Measurements from ENCODE around the gene TBL1XR1.
"Not testable (repeated sequence)": the region's sequence is repeated elsewhere in the genome, so short reads cannot be mapped to it uniquely, and the experiment has no call there.

TBL1XR1 gene

DNA sequence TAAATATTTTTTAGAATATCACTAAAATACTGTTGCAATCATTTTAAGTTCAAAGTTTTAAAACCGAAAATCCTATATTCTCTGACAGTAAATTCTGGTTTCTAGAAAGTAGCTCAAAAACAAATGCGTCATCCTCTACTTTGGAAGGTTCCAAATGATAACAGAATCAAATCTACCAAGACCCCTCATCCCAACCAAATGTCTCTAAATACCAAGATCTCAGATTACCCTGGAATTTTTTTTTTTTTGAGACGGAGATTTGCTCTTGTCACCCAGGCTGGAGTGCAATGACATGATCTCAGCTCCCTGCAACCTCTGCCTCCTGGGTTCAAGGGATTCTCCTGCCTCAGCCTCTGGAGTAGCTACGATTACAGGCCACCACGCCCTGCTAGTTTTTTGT lies 16.8 kb downstream of the TBL1XR1 start:
- no peak for DNase-seq

DNA sequence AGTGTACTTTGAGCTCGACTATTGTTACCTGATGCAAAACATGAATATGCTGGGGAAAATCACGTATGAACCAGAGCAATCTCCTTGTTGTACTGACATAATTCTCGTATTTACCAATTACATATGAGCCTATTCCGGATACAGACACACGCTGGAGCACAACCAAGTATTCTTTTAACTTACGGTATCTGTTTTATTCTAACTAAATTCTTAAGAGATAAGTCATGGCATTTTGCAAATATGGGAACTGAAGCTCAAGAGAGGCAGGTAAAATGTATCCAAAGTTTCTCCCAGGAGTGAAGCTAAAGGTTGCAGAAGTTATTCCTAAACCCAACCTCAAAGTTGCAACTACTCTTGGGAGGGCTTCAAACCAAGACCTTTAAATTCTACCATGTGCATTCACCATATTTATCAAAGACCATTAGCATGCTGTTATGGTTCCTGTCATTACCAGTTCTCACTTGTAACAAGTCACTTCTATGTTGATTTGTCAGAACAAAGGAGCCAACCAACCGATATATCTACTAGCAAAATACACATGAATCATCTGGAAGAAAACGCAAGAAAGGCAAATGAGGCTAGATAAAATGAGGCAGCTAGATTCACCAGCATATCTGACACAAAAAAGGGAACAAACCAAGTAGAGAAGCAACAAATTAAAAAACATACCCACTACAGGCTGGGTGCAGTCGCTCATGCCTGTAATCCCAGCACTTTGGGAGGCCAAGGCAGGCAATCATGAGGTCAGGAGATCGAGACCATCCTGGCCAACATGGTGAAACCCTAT lies 17.8 kb downstream of the TBL1XR1 start:
- no peak for DNase-seq

DNA sequence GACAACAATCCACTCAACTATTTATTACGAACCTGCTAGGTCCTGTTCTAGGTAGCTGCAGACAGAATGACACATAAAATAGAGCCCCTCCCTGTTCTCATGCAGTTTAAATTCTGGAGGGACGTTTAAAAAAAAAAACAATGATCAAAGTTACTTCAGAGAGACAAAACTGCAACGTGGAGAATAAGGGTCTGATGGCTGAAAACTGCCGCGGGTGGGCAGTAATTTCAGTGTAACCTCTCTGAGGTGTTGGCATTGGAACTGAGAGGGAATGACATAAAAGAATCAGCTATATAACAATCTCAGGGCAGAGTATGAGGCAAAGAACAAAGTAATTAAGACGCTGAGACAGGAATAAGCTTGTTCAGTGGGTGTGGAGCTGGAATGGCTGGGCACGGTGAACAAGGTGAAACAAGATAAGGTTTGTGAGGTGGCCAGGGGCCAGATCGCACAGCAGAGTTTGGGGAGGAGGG lies 19.5 kb downstream of the TBL1XR1 start:
- DNase-seq: no peak

DNA sequence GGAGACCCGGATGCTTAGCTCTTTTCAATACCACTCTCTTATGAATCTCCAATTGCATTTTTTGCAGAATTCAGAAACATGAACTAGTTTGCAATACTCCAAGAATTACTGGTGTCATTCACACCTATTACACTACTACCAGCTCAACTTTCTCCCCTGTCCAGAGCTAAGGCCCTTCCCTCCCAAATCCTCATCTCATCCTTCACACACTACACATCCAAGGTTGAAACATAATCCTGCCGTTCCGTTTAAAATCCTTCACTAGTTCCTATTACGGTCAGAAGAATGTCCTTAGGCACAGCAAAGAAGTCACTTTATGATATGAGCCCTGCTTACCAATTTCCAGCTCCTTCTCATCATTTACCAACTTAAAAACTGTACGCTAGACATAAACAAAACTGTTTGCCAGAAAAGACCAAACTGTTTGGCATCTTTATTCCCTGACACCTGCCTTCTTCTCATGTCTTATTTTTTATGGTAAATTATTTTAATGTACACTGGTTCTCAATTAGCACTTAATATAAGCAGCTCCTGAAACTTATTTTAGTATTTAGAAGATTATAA lies 22.6 kb downstream of the TBL1XR1 start:
- DNase-seq: no peak

- no peak for DNase-seq
Observed at GRCh38 chr3:177169936-177170722, 27.2 kb downstream of the TBL1XR1 start.

- no peak for DNase-seq
Observed at GRCh38 chr3:177168431-177168830, 28.9 kb downstream of the TBL1XR1 start.

GRCh38 chr3:177162742-177163141 lies 34.5 kb downstream of the TBL1XR1 start:
- DNase-seq: no peak

DNA sequence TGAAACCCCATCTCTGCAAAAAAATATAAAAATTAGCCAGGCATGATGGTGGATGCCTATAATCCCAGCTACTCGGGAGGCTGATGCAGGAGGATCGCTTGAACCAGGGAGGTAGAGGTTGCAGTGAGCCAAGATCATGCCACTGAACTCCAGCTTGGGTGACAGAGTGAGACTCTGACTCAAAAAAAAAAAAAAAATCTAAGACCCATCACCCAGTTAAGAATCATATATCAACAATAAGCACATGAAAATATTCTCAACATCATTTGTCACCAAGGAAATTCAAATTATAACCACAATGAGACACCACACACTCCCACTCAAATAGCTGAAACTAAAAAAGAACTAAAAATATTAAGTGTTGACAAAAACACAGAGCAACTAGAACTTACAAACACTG lies 35.7 kb downstream of the TBL1XR1 start:
- not testable (repeated sequence) for DNase-seq

- no peak for DNase-seq
Observed at GRCh38 chr3:177158461-177158860, 38.8 kb downstream of the TBL1XR1 start.

GRCh38 chr3:177157492-177157891 lies 39.8 kb downstream of the TBL1XR1 start:
- DNase-seq: no peak

GRCh38 chr3:177154733-177155132 lies 42.5 kb downstream of the TBL1XR1 start:
- no peak for DNase-seq

DNA sequence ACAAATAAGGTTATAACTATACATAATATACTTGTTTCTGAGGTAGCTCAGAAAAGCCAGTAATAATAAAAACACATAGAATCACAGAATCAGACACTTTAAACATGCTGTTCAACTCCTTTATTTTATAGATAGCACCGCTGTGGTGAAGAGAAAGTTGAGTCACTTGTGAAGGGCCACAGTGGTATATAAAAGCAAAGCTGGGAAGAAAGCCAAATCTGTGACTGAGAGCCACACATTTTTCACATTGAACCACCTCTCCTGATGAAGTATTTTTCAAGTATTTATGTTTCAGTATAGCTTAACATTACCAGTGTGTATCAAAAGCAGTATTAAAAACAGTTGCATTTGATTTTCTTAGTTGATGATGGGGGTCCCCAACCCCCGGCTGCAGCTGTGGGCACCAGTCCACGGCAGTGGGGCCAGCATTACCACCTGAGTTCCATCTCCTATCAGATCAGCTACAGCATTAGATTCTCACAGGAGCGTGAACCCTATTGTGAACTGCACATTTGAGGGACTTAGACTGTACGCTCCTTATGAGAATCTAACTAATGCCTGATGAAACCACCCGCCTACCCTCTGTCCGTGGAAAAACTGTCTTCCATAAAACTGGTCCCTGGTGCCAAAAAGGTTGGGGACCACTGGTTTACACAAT lies 46.2 kb downstream of the TBL1XR1 start:
- DNase-seq: no peak

GRCh38 chr3:177150218-177150916 lies 46.9 kb downstream of the TBL1XR1 start:
- DNase-seq: no peak

DNA sequence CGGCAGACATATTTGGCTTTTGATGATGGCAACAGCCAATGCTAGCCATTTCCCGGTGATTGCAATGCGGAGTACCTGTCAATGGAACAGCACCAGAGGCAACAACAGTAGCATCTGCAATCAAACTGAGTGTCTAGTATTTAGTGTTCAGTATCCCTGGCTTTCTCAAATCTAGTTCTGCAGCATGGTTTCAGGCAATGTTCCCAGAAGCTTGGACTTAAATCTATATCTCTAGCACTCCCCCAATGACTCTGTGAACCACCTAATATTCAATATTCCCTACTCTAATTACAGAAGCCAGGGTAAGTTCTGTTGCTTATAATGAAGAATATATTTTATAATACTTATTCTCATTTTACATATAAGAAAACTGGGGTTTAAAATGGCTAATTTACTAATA lies 48.2 kb downstream of the TBL1XR1 start:
- DNase-seq: no peak

DNA sequence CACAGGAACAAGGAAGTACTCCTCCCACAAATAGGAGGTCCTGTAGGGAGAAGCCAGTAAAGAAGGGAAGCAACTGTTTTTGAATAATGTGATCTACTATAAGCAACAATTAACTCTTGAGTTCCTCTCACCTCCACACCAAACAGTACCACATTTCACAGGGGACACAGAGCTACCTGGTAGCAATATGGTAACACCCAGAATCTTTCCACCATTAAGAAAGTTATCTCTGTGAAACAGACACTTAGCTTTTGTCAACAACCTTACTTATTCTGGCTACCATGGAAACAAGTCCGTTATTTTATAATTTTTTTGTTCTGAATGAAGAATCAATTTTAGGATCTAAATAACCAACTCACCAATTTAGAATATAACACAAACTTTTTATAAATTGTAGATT lies 49.5 kb downstream of the TBL1XR1 start:
- DNase-seq: no peak

DNA sequence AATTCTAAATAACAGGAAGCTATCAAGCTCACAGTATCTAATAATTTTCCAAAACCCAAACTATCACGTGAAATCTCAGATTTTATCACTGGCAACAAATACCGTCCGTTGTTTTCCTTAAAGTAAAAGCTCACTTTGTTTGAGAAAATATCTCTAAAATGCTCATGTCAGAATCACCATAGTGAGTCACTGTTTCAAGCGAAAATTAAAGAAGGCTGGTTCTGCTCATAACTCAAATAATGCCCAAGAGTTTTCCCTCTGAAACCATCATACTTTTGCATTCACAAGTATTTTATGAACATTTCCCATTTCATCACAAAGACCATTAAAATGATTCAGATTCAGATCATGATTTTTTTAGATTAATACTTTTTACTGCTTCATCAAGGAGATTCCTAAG lies 50.6 kb downstream of the TBL1XR1 start:
- DNase-seq: no peak

DNA sequence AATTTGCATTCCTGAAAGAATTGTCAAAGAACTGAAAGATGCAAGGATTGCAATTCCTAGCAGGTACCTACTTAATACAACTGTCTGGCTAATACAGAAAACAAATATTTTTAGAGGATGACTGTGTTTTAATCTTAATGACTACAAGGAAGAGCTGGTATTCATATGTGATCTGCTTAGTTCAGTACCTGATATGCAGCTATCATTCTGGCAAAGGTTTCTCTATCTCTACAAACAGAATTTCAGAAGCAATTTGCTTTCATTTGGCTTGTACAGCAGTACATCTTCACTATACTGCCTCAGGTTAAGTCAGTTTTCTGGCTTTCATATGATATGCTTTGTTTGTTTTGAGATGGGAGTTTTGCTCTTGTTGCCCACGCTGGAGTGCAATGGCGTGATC lies 51.3 kb downstream of the TBL1XR1 start:
- DNase-seq: no peak

DNA sequence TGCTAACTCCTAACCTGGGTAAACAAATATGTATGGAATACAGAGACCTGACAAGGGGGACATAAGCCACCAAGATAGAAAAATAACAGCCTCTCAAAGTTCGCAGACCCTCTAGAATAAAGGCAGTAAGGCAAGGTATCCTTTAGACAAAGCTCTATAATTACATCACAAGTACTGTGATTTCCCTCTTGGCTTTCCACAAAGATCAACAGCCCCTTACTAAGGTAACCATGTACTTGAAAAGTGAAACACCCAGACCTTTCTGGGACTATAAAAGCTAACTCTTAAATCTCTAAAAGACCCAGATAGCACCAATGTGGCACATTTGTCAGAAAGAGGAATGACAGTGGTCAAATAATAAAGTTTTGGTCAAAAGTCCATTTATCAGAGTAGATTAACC lies 51.9 kb downstream of the TBL1XR1 start:
- DNase-seq: no peak

DNA sequence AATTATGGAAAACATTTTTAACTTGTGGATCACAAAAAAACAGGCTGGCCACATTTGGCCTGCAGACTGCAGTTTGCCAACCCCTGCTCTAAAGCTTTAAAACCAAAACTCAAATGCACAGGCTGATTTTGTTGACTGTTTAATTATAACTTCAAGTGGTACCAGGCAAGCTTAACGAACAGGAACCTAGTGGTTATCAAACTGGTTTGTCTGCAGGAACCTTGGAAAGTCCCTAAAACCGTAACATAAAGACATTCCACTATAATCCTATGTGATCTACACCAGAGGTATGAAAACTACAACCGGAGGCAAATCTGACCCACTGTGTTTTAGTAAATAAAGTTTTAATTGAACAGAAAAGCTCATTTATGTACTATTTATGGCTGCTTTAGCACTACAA lies 52.4 kb downstream of the TBL1XR1 start:
- no peak for DNase-seq

GRCh38 chr3:177141899-177142646 lies 55.2 kb downstream of the TBL1XR1 start:
- DNase-seq: no peak

DNA sequence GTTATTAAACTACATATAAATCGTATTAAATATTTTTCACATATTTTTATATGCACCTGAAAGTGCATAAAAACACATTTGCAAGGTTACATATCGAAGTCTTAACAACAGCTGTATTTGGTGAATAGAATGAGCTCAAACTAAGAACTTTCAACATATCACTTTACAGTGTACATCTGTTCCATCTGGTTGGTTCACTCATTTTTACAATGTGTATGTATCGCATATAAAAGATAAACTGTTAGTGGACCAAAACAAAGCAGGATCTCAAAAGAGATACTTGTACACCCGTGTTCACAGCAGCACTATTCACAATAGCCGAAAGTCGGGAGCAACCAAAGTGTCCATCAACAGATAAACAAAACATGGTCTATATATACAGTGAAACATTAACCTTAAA lies 55.8 kb downstream of the TBL1XR1 start:
- DNase-seq: no peak

DNA sequence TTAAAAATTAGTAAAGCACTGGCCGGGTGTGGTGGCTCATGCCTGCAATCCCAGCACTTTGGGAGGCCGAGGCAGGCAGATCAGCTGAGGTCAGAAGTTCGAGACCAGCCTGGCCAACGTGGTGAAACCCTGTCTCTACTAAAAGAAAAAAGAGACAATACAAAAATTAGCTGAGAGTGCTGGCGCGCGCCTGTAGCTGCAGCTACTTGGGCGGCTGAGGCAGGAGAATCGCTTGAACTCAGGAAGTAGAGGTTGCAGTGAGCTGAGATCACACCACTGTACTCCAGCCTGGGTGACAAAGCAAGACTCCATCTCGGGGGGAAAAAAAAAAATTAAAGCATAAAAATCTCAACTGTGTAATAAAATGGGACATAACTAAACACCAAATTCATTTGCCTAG lies 58.1 kb downstream of the TBL1XR1 start:
- DNase-seq: peak; percentile 18

Measured in activated CD4-positive, alpha-beta T cell treated with anti-CD3 and anti-CD28 coated beads for 1 hour (primary cell).